Neural cell (in vitro differentiated cells): Measurements from ENCODE around the gene ITM2C.

Experiments
- CTCF ChIP-seq: fragments of 450-650 bp; IDR thresholded peaks from 2 replicates; pipeline ENCODE4 v1.5.1; 2014; ENCODE audit warnings: antibody characterized with exemption, mild to moderate bottlenecking, moderate library complexity; ENCODE audit not compliant: poor library complexity, severe bottlenecking
- EP300 ChIP-seq: fragments of 450-650 bp; conservative IDR thresholded peaks from 2 replicates; pipeline ENCODE4 v1.6.1; 2014; ENCODE audit warnings: antibody characterized with exemption, mild to moderate bottlenecking, moderate library complexity; ENCODE audit not compliant: poor library complexity, severe bottlenecking
- EZH2 ChIP-seq: fragments of 200-600, 300-800 bp; shearing (Covaris generic), sonication (generic); IDR thresholded peaks from 2 replicates; pipeline ENCODE4 v1.6.1; 2014; ENCODE audit warnings: antibody characterized with exemption, low read length, borderline replicate concordance, mild to moderate bottlenecking; ENCODE audit not compliant: insufficient read depth, poor library complexity, severe bottlenecking
- MXI1 ChIP-seq: fragments of 450-650 bp; conservative IDR thresholded peaks from 2 replicates; pipeline ENCODE4 v1.6.1; 2014; ENCODE audit warnings: antibody characterized with exemption, mild to moderate bottlenecking; ENCODE audit not compliant: poor library complexity, severe bottlenecking
- POLR2AphosphoS5 ChIP-seq: IDR thresholded peaks from 2 replicates; pipeline ENCODE4 v1.6.1; 2012
- RAD21 ChIP-seq: fragments of 450-650 bp; conservative IDR thresholded peaks from 2 replicates; pipeline ENCODE4 v1.6.1; 2014; ENCODE audit warnings: antibody characterized with exemption, mild to moderate bottlenecking, moderate library complexity
- TAF1 ChIP-seq: IDR thresholded peaks from 2 replicates; pipeline ENCODE4 v1.6.1; 2012; ENCODE audit warnings: low read depth
- TF ChIP-seq, protein P1 (sequence below): IDR thresholded peaks from 2 replicates; pipeline ENCODE4 v1.6.1; 2012; ENCODE audit warnings: borderline replicate concordance

DNA sequence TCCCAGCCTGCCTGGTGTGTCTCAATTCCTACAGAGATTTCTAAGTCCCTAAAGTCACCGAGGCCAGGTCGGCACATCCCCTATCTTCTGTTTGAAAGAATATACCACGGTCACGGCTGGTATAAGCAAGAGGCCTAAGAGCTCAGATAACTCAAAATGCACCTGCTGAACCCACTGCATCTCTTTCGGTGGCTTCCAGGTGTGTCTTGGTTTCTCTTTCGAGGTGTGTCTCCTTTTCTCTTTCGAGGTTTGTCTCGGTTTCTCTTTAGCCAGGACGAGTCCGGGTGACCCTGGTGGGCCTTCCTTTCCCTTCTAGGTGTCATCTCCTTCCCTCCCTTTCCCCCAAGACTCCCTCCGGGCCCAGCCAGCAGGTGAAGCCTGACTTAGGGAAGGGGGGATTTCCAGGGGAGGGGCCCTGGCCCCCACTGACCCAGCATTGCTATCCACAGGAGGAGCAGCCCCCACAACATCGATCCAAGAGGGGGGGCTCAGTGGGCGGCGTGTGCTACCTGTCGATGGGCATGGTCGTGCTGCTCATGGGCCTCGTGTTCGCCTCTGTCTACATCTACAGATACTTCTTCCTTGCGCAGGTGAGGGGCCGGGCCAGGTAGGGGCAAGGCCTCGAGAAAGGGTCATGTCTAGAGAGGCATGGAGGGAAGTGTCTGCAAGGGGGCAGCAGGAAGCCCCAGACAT lies 8.4 kb downstream of the ITM2C start:
- TF ChIP-seq CTCF, result no peak
- TF ChIP-seq, protein P1, sequence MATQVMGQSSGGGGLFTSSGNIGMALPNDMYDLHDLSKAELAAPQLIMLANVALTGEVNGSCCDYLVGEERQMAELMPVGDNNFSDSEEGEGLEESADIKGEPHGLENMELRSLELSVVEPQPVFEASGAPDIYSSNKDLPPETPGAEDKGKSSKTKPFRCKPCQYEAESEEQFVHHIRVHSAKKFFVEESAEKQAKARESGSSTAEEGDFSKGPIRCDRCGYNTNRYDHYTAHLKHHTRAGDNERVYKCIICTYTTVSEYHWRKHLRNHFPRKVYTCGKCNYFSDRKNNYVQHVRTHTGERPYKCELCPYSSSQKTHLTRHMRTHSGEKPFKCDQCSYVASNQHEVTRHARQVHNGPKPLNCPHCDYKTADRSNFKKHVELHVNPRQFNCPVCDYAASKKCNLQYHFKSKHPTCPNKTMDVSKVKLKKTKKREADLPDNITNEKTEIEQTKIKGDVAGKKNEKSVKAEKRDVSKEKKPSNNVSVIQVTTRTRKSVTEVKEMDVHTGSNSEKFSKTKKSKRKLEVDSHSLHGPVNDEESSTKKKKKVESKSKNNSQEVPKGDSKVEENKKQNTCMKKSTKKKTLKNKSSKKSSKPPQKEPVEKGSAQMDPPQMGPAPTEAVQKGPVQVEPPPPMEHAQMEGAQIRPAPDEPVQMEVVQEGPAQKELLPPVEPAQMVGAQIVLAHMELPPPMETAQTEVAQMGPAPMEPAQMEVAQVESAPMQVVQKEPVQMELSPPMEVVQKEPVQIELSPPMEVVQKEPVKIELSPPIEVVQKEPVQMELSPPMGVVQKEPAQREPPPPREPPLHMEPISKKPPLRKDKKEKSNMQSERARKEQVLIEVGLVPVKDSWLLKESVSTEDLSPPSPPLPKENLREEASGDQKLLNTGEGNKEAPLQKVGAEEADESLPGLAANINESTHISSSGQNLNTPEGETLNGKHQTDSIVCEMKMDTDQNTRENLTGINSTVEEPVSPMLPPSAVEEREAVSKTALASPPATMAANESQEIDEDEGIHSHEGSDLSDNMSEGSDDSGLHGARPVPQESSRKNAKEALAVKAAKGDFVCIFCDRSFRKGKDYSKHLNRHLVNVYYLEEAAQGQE, result no peak
- no peak for TF ChIP-seq RAD21
- TF ChIP-seq EP300, result no peak
- TF ChIP-seq MXI1, result no peak
- no peak for TF ChIP-seq EZH2
- TF ChIP-seq POLR2AphosphoS5, result no peak
- TF ChIP-seq TAF1, result no peak
